Activated naive CD4-positive, alpha-beta T cell treated with anti-CD3 and anti-CD28 coated beads for 36 hours (primary cell): ENCODE results near the gene TOX2. TPM values are rescaled to one million over a fixed set of nuclear protein-coding genes. Genes with fewer than 3 reads are reported as not detected.

Experiments
- CTCF ChIA-PET: fragments of 350-600 bp; sonication (Branson Sonifier 250); formaldehyde crosslinking; loops from one replicate; lab custom pipeline; 2021; ENCODE audit warnings: antibody characterized with exemption; lab: Charles Lee
- DNase-seq: peaks from one replicate; pipeline ENCODE4 v3.0.0-alpha.2; 2020
- H3K27ac Mint-ChIP-seq: one replicate; pipeline ENCODE4 v1.8.0; 2021; ENCODE audit warnings: mild to moderate bottlenecking, mixed read lengths
- H3K27me3 Mint-ChIP-seq: one replicate; pipeline ENCODE4 v1.8.0; 2021; ENCODE audit warnings: low read depth, mixed read lengths
- H3K36me3 Mint-ChIP-seq: one replicate; pipeline ENCODE4 v1.8.0; 2021; ENCODE audit warnings: low read depth, mixed read lengths
- H3K4me1 Mint-ChIP-seq: one replicate; pipeline ENCODE4 v1.8.0; 2021; ENCODE audit warnings: low read depth, mixed read lengths
- H3K4me3 Mint-ChIP-seq: one replicate; pipeline ENCODE4 v1.8.0; 2021; ENCODE audit warnings: mild to moderate bottlenecking, moderate library complexity, mixed read lengths
- H3K9me3 Mint-ChIP-seq: one replicate; pipeline ENCODE4 v1.8.0; 2021; ENCODE audit warnings: mixed read lengths
- intact Hi-C: fragments of 100-400 bp; cut with micrococcal nuclease; formaldehyde crosslinking; loops from one replicate; pipeline ENCODE4 v1.15.1; 2023
- total RNA-seq, 2 experiments: library from RNA; stranded (reverse); gene quantifications; one replicate each; pipeline ENCODE4 v1.2.3, GENCODE V29; 2021

TOX2 gene
- total RNA-seq, 2 experiments from 2014 or later = 1.2 to 1.6 TPM

DNA sequence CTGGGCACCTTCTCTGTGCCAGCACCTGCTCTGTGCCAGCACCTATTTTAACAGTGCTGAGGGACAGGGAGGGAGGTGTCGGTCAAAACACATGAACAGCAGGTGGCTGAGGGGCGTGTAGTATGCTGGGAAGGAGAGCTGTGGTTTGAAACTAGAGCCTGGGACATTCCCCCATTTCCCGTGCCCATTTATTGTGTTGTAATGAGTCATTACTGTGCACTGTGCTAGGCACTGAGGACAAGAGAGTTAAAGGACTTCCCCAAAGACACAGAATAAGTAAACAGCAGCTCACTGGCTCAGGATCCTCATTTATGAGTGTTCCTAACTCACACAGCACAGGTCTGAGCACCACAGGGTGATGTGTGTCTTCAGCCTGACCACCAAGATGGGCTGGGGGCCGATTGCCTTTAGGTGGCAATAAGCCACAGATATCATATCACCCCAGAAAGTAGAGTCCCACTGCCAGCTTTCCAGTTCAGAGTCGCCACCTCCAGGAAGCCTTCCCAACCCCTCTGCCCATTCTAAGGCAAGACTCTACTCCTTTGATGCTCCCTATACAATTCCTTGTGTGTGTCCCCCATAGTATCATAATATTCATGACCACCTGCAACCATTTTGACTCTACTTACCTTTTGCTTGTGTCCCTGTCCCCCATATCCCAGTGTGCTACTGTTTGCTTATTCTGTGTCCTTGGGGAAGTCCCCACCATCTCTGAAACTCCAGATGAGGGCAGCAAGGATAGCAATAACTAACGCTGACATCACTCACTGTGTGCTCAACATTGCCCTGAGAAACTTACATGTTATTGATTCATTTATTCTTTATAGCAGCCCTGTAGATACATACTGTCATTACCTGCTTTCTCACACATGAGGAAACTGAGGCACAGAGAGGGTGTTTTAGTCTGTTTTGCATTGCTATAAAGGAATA, 87.3 kb downstream of the TOX2 start:
- Mint-ChIP-seq H3K4me1 (peaks cover 14% of the 10 kb centered on the region), H3K9me3 (no peaks in the 10 kb centered on the region), H3K27ac (peak overlapping the region; percentile 0), H3K4me3 (no peak overlapping the region), H3K27me3 (peaks cover 3% of the 10 kb centered on the region), H3K36me3 (no peaks in the 10 kb centered on the region)
- CTCF ChIA-PET = interaction anchor here (1.3 kb wide), 1 partner anchor 10 kb away, joined by 3 read pairs; no protein-coding TSS in a partner anchor
- peak; percentile 71 for DNase-seq
- intact Hi-C loops = loop anchor here (2.0 kb wide), 1 partner anchor 69 kb away; no protein-coding TSS in a partner anchor

DNA sequence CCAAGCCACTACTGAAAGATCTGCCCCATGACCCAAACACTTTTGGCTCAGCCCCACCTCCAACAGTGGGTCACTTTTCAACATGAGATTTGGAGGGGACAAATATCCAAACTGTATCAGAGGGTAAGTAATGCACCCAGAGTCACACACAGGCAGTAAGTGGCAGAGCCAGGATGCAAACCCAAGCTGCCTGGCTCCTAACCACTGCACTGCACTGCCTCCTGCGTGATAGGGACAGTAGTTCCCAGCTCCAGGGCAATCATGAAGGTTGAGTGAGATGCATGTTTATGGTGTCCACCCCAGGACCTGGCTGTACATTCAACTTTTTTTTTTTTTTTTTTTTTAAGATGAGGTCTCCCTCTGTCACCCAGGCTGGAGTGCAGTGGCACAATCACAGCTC, 88.2 kb downstream of the TOX2 start:
- intact Hi-C loops = no loop called here
- H3K9me3 Mint-ChIP-seq = no peaks in the 10 kb centered on the region
- peaks cover 3% of the 10 kb centered on the region for H3K27me3 Mint-ChIP-seq
- H3K4me1 Mint-ChIP-seq = peaks cover 14% of the 10 kb centered on the region
- no peak for DNase-seq
- CTCF ChIA-PET = interaction anchor here (0.6 to 1.3 kb wide), 2 partner anchors 9 to 23 kb away, joined by 3 read pairs; no protein-coding TSS in a partner anchor
- H3K36me3 Mint-ChIP-seq = no peaks in the 10 kb centered on the region
- no peak overlapping the region for H3K4me3 Mint-ChIP-seq
- H3K27ac Mint-ChIP-seq = no peak overlapping the region

DNA sequence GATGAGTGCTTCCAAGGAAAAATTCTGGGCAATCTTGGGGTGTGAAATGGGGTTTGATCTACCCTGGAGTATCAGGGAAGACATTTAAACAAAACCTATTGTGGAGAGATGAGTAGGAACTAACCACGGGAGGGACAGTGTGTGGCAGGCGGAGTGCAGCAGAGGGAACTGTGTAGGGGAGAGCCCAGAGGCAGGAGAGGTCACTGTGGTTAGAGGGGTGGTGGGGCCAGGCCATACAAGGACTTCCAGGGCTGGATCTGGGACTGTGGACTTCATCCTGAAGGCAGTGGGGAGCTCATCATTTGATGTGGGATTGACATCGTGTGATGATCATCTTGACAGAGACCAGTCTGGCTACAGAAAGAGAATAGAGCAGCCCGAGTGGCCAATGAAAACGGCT, 89.0 kb downstream of the TOX2 start:
- CTCF ChIA-PET = no interaction called here
- no peak for DNase-seq
- Mint-ChIP-seq H3K4me1 (peaks cover 14% of the 10 kb centered on the region), H3K4me3 (no peak overlapping the region), H3K27ac (no peak overlapping the region), H3K9me3 (no peaks in the 10 kb centered on the region), H3K36me3 (no peaks in the 10 kb centered on the region), H3K27me3 (peaks cover 3% of the 10 kb centered on the region)
- intact Hi-C loops = no loop called here

DNA sequence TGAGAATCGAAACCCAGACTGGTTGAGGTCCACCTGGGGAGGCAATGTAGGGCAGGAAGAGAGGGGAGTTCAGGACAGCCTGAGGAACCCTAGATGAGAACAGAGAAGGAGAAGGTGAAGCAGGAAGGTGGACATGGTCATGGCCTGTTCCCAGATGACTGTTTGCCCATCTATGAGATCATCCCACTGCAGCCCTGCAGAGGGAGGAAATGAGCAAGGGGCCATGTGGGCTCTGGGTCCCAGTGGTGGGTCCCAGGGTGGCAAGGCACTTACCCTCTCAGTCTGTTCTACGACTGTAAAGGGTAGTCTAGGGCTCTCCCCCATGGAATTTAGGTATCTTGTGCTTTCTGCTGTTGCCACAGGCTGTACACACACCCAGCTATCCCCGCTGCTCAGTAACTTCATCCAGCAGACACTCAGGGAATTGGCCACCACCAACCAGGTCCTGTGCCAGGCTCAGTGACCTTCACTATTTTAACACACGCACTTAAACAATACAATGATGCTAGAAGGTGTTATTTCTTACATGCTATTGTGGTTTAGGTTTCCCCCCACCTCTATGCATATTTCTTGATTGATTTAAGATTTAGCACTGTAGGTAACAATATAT, 89.8 kb downstream of the TOX2 start:
- H3K27ac Mint-ChIP-seq = no peak overlapping the region
- H3K4me1 Mint-ChIP-seq = peaks cover 14% of the 10 kb centered on the region
- CTCF ChIA-PET = interaction anchor here (0.7 kb wide), 1 partner anchor 22 kb away, joined by 3 read pairs; no protein-coding TSS in a partner anchor
- H3K27me3 Mint-ChIP-seq = peaks cover 3% of the 10 kb centered on the region
- no peaks in the 10 kb centered on the region for H3K9me3 Mint-ChIP-seq
- H3K36me3 Mint-ChIP-seq = no peaks in the 10 kb centered on the region
- DNase-seq = no peak
- H3K4me3 Mint-ChIP-seq = no peak overlapping the region
- intact Hi-C loops = no loop called here

DNA sequence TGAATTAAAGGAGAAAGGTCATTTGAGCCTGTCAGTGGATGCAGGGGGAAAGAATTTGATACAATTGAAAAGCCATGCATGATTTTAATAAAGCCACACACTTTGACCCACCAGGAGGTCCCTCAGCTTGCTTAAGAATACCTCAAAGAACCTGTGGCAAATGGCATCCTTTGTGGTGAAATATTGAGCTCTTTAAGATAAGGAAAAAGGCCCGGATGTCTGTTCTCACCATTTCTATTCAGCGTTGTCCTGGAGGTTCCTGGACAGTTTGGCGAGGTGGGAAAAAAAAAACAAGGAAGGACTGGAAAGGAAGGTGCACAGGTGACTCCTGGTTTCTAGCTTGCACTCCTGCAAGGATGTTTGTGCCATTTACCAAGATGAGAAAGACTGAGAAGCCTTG, 91.0 kb downstream of the TOX2 start:
- H3K27ac Mint-ChIP-seq = no peak overlapping the region
- no peaks in the 10 kb centered on the region for H3K36me3 Mint-ChIP-seq
- H3K4me3 Mint-ChIP-seq = no peak overlapping the region
- H3K27me3 Mint-ChIP-seq = peaks cover 3% of the 10 kb centered on the region
- CTCF ChIA-PET = interaction anchor here (0.7 kb wide), 1 partner anchor 46 kb away, joined by 4 read pairs; no protein-coding TSS in a partner anchor
- peaks cover 18% of the 10 kb centered on the region for H3K4me1 Mint-ChIP-seq
- DNase-seq = no peak
- no peaks in the 10 kb centered on the region for H3K9me3 Mint-ChIP-seq
- intact Hi-C loops = no loop called here

DNA sequence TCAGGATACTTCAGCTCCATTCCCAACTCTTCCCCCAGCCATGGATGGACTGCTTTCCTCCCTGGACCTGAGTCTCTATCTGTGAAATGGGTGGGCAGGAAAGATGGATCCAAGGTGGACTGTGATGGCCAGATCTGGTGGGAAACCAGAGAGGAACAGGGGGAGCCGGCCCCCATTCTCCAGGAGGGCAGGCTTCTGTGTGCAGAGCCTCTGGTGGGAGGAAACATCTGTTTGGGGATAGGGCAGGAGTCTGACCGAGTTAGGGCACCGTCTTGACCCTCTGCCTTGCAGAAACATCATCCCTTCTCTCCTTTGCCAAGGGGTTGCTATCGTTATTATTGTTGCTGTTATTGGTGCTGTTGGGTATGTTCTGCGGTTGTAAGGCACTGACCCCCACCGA, 91.5 kb downstream of the TOX2 start:
- Mint-ChIP-seq H3K27me3 (peaks cover 5% of the 10 kb centered on the region), H3K9me3 (no peaks in the 10 kb centered on the region), H3K27ac (no peak overlapping the region), H3K4me1 (peaks cover 23% of the 10 kb centered on the region), H3K4me3 (no peak overlapping the region), H3K36me3 (no peaks in the 10 kb centered on the region)
- intact Hi-C loops = no loop called here
- CTCF ChIA-PET = interaction anchor here (0.7 kb wide), 1 partner anchor 46 kb away, joined by 4 read pairs; no protein-coding TSS in a partner anchor
- no peak for DNase-seq

DNA sequence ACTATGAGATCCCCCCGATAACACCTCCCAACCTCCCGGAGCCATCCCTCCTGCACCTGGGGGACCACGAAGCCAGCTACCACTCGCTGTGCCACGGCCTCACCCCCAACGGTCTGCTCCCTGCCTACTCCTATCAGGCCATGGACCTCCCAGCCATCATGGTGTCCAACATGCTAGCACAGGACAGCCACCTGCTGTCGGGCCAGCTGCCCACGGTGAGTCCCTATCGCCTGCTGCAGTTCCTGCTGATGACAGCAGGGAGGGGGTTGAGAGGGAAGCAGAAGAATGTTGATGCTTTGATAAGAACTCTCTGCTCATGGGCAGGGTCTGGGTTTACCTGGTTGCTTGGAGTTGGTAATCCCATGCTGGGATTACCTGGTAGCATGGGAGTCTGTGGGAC, 91.9 kb downstream of the TOX2 start:
- H3K4me3 Mint-ChIP-seq = no peak overlapping the region
- no peaks in the 10 kb centered on the region for H3K9me3 Mint-ChIP-seq
- intact Hi-C loops = no loop called here
- no peaks in the 10 kb centered on the region for H3K36me3 Mint-ChIP-seq
- no peak overlapping the region for H3K27ac Mint-ChIP-seq
- peaks cover 5% of the 10 kb centered on the region for H3K27me3 Mint-ChIP-seq
- DNase-seq = no peak
- CTCF ChIA-PET = no interaction called here
- peaks cover 26% of the 10 kb centered on the region for H3K4me1 Mint-ChIP-seq

DNA sequence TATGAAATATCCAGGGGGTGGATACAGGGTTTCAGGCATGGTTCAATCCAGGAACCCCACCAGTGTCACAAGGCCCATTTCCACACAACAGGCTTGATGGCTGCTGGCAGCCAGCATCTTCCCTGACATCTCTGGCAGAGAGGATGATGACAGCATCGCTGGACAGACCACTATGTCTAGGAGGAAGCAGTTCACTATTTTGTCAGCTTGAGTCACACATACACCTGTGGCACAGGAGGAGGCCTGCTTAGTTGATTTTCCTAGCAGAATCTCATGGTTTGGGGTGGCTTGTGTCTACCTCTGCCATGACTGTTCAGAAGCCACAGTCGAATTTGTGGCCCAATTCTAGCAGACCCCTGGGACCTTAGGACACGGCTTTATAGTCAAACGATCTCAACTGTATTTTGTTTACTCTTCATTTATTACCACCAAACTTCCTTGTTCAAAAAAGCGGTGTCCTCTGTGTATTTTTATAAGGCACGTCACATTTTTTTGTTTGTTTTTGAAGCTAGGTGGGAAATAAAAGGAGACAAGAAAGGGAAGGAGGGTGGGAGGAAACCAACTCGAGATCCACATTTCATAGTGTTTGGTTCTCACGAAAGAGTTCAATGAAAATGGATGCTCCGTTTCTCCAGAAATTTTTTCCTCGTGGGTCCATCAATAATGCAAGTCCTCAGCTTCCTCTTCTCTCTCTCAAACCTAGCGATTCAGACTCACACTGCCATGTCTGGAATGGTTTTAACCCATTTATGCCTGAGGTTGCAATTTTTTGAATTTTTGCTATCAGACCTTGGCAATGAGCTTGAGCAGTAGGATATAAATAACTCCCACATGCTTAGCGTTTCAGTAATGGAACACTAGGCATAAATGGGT, 94.4 kb downstream of the TOX2 start:
- DNase-seq = no peak
- Mint-ChIP-seq H3K27ac (no peak overlapping the region), H3K4me3 (no peak overlapping the region), H3K27me3 (peaks cover 2% of the 10 kb centered on the region), H3K4me1 (peaks cover 21% of the 10 kb centered on the region), H3K36me3 (no peaks in the 10 kb centered on the region), H3K9me3 (no peaks in the 10 kb centered on the region)
- intact Hi-C loops = no loop called here
- CTCF ChIA-PET = no interaction called here

DNA sequence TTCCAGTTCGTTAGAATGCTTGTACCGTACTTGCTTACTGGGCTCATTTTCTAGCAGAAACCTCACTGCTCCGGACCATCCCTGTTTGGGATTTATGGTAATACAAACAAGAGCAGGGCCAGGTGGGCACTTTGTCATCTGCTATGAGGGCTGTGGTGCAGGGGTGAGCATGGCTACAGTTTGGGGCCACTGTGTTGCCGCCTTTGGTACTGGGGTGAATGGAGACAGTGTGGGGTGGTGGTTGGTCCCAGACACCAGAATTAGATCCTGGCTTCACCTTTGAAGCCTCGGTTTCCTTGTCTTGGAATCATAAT, 95.0 kb downstream of the TOX2 start:
- Mint-ChIP-seq H3K4me3 (no peak overlapping the region), H3K4me1 (peaks cover 21% of the 10 kb centered on the region)

DNA sequence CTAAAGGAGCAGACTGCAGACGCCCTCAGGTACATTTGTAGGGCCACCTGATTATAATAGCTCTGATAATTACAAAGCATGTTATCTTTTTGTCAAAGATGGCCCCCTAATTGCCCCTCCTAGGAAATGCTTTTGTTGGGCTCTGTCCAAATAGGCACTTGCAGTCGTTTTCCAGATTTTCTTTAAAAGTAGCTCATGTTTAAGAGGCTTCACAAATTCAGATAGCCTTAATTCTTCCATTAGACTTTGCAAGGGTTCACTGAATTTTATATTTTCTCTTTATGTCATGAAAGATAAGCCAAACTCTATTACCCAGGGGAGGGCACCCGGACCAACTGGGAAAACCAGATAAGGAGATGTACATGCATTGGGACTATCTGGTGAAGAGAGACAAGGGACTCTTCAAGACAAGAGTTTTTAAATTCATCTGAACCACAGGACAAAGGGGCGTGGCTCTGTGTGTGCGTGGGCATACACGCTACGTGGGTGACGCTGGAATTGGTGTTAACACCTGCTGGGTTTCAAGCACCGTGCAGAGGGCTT, 95.6 kb downstream of the TOX2 start:
- peak; percentile 32 for DNase-seq
- peaks cover 21% of the 10 kb centered on the region for H3K4me1 Mint-ChIP-seq
- CTCF ChIA-PET = no interaction called here
- H3K9me3 Mint-ChIP-seq = no peaks in the 10 kb centered on the region
- intact Hi-C loops = no loop called here
- H3K27ac Mint-ChIP-seq = no peak overlapping the region
- H3K36me3 Mint-ChIP-seq = no peaks in the 10 kb centered on the region
- peaks cover 2% of the 10 kb centered on the region for H3K27me3 Mint-ChIP-seq
- H3K4me3 Mint-ChIP-seq = no peak overlapping the region

More for the DNA sequence above, 95.0 kb downstream of the TOX2 start:
- Mint-ChIP-seq H3K36me3 (no peaks in the 10 kb centered on the region), H3K9me3 (no peaks in the 10 kb centered on the region), H3K27ac (no peak overlapping the region), H3K27me3 (peaks cover 2% of the 10 kb centered on the region)
- DNase-seq = no peak
- intact Hi-C loops = no loop called here
- CTCF ChIA-PET = no interaction called here

DNA sequence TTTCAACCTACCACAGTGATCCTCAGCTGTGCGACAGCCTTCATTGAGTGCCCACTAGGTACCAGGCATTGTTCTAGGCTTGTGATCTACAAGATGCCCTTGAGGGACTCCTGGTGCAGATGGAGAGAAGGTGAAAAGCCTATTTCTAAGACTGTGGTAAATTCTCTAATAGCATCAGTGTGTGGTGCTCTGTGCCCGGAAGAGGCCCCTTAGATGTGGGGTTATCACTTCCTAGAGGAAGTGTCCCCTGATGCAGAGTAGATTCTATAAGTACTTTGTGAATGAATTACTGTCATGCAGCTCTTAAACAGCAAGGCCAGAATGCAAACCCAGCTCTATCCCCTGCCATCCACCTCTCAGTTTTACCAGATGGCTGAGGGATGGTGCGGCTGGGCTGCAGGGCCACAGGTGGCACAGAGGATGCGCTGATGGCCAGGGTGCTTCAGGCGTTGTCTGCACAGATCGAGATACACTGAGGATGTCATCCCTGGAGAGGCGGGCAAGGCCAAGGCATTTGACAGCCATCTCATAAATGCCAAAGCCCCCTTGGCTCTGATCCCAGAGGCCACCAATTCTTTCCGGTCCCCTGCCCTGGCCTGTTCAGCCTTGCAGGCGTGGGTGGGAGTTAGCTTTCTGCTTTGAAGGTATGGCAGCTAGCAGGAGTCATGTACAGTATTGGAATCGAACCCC, 96.7 kb downstream of the TOX2 start:
- H3K27ac Mint-ChIP-seq = no peak overlapping the region
- peak; percentile 39 for DNase-seq

More for the DNA sequence above, 96.7 kb downstream of the TOX2 start:
- CTCF ChIA-PET = interaction anchor here (0.9 kb wide), 1 partner anchor 9 kb away, joined by 3 read pairs; no protein-coding TSS in a partner anchor
- H3K36me3 Mint-ChIP-seq = no peaks in the 10 kb centered on the region
- H3K9me3 Mint-ChIP-seq = no peaks in the 10 kb centered on the region
- peaks cover 21% of the 10 kb centered on the region for H3K4me1 Mint-ChIP-seq
- H3K4me3 Mint-ChIP-seq = no peak overlapping the region
- peaks cover 2% of the 10 kb centered on the region for H3K27me3 Mint-ChIP-seq
- intact Hi-C loops = no loop called here
